HG03354 (cell line): ENCODE results near the gene NPM1.
"Not testable (repeated sequence)": the region's sequence is repeated elsewhere in the genome, so short reads cannot be mapped to it uniquely, and the experiment has no call there.

Experiments used
- ATAC-seq: cut with Tn5 transposase; IDR thresholded peaks from one replicate; pipeline ENCODE4 v1.9.1; 2021; ENCODE audit warnings: mild to moderate bottlenecking; ENCODE audit not compliant: unreplicated experiment, poor library complexity, severe bottlenecking

NPM1 gene

GRCh38 chr5:171387345-171387969 lies at the start of gene NPM1:
NPM1 (plus strand) TSS chr5:171387849; CDS start chr5:171387949, 100 bp downstream.
- ATAC-seq = peak; percentile 82

GRCh38 chr5:171340042-171340441 lies 47.6 kb upstream of the NPM1 start:
- no peak for ATAC-seq

GRCh38 chr5:171340491-171340890 lies 47.2 kb upstream of the NPM1 start:
- ATAC-seq = no peak

GRCh38 chr5:171342362-171343111 lies 45.1 kb upstream of the NPM1 start:
- no peak for ATAC-seq

- no peak for ATAC-seq
These were observed 42.6 kb upstream of the NPM1 start for GRCh38 chr5:171344936-171345608.

- ATAC-seq = no peak
These were observed 36.0 kb upstream of the NPM1 start for GRCh38 chr5:171351536-171352073.

GRCh38 chr5:171355302-171355724 lies 32.3 kb upstream of the NPM1 start:
- ATAC-seq = peak; percentile 92

- ATAC-seq = no peak
These were observed 29.8 kb upstream of the NPM1 start for GRCh38 chr5:171357843-171358242.

GRCh38 chr5:171361151-171361550 lies 26.5 kb upstream of the NPM1 start:
- ATAC-seq = not testable (repeated sequence)

- ATAC-seq = not testable (repeated sequence)
These were observed 24.4 kb upstream of the NPM1 start for GRCh38 chr5:171363249-171363648.

GRCh38 chr5:171363846-171364245 lies 23.8 kb upstream of the NPM1 start:
- ATAC-seq = peak; percentile 64

GRCh38 chr5:171365351-171365750 lies 22.3 kb upstream of the NPM1 start:
- ATAC-seq = no peak

- no peak for ATAC-seq
These were observed 21.0 kb upstream of the NPM1 start for GRCh38 chr5:171366645-171367044.

- no peak for ATAC-seq
These were observed 20.0 kb upstream of the NPM1 start for GRCh38 chr5:171367424-171368370.

GRCh38 chr5:171369056-171369455 lies 18.6 kb upstream of the NPM1 start:
- ATAC-seq = no peak

GRCh38 chr5:171369898-171370297 lies 17.8 kb upstream of the NPM1 start:
- no peak for ATAC-seq

GRCh38 chr5:171370881-171371280 lies 16.8 kb upstream of the NPM1 start:
- ATAC-seq = not testable (repeated sequence)

- ATAC-seq = no peak
These were observed 16.3 kb upstream of the NPM1 start for GRCh38 chr5:171371326-171371725.

- ATAC-seq = no peak
These were observed 7.7 kb upstream of the NPM1 start for GRCh38 chr5:171379961-171380360.
